NCI-H2227 (cell line): ENCODE data around the gene TRPV2.

Experiments
- DNase-seq: peaks from one replicate; lab custom pipeline; 2025; ENCODE audit not compliant: unreplicated experiment; lab: John Stamatoyannopoulos, UW

The TRPV2 gene

DNA sequence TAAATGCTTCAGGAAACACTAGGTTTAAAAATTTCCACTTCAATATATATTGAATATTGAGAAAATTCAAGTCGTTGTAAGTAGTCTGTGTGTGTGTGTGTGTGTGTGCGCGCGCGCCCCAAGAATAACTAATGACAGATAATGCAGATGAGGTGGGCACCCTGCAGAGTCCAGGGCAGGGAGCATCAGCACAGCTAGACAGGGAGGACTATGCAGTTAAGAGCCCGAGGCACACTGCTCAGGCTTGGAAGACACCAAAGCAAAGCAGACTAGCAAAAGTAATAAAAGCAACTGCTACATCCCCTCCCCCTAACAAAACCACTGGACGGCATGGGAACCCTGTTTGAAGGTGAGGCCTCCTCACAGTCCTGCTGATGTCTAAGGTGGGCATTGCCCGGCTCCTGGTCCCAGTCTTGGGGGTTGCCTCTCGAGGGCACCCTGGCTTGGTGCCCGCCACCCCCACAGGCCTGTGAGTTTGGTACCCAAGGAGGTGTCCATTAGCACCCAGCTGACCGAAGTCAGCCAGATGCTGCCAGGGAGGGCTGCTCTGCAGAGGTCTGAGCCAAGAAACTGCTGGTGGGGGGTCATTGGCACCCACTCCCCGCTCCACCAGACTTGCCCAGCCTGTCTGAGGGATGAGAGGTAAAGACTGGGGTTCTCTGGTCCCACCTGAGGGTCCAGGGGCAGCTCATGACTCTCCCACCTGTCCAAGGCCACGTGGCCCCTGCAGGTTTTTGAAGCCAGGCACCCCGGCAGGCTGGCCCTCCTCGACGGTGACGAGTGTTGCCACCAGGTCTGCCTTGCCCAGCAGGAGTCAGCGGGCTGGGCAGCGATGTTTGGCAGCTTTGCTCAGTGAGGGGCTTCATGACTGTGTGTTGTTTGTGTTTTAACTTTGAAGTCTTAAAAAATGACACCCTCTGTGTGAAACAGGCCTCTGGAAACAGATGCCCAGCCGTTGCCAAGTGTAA, 58.0 kb downstream of the TRPV2 start:
- DNase-seq: no peak

DNA sequence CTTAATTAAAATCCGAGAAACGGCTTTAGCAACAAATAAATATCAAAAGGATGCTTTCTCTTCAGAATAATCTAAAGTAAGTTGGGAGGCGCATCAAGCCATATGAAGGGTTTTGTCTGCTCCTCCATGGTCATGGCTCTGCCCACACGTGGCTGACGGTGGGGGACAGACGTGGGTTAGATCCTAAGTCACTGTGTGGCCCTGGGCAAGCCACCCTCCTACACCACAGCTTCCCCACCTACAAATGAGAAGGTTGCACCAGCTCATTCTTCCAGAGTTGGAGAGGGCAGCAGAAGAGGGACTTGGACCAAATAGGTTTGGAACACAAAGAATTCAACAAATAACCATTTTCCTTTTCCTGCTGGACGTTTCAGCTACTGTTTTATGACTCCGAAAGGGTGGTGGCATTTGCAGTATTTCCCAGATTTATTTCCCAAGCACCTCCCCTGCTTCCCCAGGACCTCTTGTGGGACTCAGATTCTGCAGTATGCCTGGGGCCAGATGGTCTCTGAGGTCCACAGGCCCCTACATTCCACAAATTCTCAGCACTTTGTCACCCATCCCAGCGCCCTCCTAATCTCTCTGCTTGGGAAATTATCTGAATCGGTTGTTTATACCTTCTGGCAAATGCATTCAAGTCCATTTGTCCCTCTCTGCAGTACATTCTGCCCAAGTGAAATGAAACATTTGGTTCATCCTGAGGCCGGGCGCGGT, 58.8 kb downstream of the TRPV2 start:
- DNase-seq: no peak

DNA sequence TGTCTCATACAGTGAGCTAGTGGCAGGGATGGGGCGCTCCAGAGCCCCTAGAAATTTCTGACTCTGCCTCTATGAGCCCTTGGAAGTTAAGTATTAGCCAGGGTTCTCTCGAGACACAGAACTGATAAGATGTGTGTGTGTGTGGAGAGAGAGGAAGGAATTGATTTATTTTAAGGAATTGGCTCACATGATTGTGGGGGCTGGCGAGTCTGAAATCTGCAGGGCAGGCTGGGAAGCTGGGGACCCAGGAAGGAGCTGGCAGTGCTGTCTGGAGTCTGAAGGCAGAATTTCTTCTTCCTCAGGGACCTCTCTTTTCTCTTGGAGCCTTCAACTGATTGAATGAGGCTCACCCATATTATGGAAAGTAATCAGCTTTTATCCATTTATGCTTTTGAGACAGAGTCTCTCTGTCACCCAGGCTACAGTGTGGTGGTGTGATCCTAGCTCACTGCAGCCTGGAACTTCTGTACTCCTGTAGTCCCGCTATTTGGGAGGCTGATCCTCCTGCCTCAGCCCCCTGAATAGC, 59.9 kb downstream of the TRPV2 start:
- no peak for DNase-seq

DNA sequence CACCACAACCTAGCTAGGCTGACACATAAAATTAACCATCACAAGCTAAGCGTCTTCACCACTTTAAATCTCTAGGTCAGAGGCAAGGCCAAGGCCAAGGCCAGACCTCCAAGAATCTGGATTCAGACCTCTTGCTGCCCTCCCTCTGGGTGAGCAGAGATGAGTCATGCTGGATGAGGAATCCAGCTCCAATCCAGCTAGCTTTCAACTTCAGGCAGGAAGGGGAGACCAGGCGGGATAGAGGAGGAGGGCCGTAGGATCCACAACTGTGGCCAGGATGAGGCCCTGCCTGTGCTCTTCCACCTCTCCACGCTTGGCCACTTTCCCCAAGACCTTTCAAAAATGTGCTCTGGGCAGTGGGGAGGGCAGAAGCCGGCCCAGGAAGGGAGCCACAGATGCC, 61.9 kb downstream of the TRPV2 start:
- no peak for DNase-seq

DNA sequence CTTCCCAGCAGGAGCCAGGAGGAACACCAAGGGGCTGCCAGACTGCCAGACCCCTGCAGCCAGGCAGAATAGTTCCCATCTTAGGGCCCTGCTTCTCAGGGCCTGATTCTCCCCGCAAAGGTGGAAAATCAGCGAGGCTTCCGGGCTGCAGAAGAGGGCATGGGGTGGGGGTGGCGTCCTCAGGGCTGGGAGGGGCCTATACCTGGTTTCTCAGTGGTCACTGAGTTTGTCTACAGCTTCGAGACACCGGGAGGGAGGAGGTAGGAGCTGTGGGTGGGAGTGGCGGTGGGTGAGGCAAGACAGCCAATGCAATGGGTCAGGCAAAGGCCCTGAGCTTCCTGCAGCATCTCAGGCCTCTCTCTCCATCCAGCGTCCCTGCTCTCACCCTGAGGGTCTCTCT, 62.3 kb downstream of the TRPV2 start:
- DNase-seq: no peak

DNA sequence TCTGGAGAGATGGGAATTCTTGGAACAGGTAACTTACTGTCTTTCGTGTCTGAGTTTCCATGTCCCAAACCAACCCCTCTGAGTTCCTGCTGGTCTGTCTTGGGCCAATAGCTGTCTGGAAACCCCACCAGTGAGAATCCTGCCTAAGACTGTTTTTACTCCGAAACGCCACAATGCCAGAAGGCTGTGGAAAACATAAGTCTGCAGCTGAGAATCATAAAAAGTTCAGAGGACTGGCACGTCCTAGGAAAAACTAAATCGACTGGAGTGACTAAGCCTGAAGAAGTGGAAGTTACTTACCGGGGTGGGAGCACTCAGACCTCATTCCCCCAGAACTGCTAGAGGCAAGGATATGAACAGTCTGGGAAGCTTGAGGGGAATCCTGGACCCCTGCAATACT, 63.3 kb downstream of the TRPV2 start:
- DNase-seq: no peak

DNA sequence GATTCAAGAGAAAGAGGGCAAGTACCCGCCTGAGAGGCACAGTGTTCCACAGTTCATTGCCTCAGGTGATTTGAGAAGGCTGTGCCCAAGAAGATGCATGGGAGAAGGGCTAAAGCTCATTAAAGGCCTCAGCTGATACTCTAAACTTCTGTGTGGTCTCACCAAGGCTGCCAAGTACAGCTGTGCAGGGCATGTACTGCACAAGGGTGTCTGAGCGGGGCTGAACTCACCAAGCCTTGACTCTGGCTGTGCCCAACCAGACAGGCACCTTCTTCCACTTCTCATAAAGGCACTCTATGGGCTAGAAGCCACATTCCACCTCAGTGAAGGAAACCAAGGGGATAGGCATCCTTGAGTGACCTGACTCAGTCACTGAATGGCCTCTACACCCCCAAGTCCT, 63.9 kb downstream of the TRPV2 start:
- DNase-seq: no peak

DNA sequence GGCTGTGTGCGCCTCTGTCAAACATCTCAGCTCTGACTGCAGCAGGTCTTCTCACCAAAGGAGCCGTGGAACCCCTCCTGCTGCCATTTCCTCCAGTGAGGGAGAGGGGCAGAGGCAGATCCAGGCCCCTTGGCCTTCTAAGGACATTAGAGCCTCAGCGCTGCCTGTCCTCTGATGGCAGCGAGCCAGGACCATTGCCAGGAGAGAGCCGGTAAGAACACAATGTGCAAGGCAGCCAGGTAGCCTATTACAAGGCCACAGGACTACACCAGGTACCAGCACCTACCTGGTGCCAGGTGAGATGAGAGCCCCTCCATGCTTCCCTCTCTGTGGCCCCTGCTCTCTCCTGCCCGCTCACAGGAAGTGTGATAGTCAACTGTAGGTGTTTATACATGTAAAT, 65.6 kb downstream of the TRPV2 start:
- DNase-seq: no peak

DNA sequence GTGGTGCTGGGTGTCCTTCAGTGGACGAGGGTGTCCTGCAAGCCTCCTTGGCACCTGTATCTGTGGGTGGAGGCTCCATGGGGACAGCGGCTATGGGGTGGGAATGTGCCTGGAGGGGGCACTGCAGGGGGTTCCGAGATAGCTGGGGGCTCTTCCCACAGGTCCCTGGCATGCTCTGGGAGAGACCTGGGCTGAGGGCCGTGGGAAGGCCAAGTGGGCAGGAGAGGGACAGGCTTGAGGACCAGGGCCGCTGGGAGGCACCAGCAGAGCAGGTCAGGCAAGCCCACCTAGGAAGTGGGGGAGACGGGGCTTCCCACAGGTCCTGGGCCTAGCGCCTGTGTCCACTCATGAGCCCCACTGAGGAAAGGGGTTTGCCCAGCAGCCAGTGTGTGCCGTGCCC, 66.9 kb downstream of the TRPV2 start:
- no peak for DNase-seq

DNA sequence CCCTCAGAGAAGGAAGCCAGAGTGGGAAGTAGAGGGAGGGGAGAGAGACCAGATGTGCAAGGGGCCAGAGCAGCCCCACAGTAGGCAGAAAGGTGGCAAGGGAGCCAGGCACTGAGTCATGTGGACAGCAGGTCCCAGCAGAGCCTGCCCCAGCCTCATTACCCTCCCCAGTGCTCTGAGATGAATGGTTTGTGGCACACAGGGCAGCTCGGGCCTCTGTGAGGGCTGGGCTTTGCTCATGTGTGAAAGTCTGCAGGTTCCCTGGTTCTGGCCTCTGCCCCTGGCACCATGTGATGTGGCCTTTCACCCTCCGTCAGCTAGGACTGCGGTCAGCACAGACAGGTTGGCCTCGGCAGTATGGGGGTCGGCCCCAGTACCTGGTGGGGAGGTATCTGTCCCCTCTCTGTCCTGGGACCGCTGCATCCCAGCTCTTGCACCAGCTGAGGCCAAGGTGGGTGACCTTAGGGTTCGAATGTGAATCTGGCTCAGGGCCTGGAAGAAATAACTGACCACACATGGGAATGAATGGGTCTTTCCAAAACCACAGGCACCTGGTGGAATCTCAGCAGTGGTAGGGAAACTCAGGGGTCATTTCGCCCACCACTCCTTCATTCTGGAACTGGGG, 67.8 kb downstream of the TRPV2 start:
- no peak for DNase-seq

DNA sequence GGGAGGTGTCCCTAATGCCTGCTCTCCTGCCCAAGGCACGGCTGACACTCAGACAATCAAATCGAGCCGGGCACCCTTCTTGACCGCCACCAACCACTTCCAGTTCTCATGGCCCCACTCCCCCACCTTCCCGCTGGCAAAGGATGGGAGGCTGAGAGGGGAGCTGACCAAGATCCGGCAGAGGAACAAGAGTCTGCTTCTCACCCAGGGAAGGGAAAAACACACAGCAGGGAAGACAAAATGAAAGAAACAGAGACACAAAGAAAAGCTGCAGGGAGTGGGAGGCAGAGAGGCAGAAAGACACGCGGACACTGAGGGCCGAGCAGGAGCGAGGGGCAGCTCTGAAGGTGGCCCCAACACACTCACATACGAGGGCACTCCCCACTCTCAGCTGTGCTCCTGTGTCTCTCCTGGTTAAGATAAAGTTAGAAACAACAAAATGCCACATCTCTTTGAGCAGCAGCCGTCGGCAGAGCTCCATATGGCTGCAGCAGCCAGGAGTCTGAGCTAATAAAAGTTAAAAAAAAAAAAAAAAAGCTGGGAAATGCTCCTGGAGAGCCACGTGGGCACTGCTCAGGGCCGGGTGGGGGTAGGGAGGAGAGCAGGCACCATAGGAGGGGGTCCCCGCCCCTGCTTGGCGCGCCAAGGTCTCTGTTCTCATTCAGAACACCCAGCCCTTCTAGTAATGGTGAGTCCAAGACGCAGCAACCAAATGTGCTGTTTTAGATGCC, 69.2 kb downstream of the TRPV2 start:
- DNase-seq: no peak
